SK-N-SH (cell line): ENCODE data around the gene ZAR1L. TPM values are rescaled to one million over a fixed set of nuclear protein-coding genes. Genes with fewer than 3 reads are reported as not detected.

Experiments
- CTCF ChIA-PET: fragments of 300-600, 350-600 bp; formaldehyde crosslinking; extraction: SDS; loops from one replicate; lab custom pipeline; 2021; lab: Yijun Ruan, JAX
- POLR2A ChIA-PET: fragments of 350-600 bp; sonication (Branson Sonifier 250); formaldehyde crosslinking; extraction: SDS; loops from one replicate; lab custom pipeline; 2020; ENCODE audit warnings: antibody characterized with exemption, inconsistent platforms; lab: Yijun Ruan, JAX
- DNase-seq: peaks from one replicate; pipeline ENCODE4 v3.0.0; 2012
- H2AFZ ChIP-seq: fragments of 200-600 bp; sonication (generic); 2 replicates; pipeline ENCODE4 v1.8.1; 2016; ENCODE audit warnings: antibody characterized with exemption, mild to moderate bottlenecking, low read depth
- H3F3A ChIP-seq: fragments of 200-600 bp; sonication (generic); replicated peaks from 2 replicates; pipeline ENCODE3; 2016; ENCODE audit warnings: antibody characterized with exemption, mild to moderate bottlenecking; ENCODE audit not compliant: insufficient read depth
- H3K27ac ChIP-seq, 2 experiments: fragments of 200-500 bp in 1 of 2; fragments of 200-600 bp in 1 of 2; sonication (Bioruptor generic) in 1 of 2; sonication (generic), shearing (Covaris generic) in 1 of 2; 2 replicates each; pipeline versions ENCODE4 v1.5.1 to v1.6.1; 2014 to 2016; ENCODE audit warnings: low read depth in 2 of 2, inconsistent platforms in 1 of 2, low read length in 1 of 2, mild to moderate bottlenecking in 1 of 2, mixed read lengths in 1 of 2
- H3K27me3 ChIP-seq: fragments of 200-600 bp; sonication (generic), shearing (Covaris generic); 2 replicates; pipeline ENCODE4 v1.6.1; 2016; ENCODE audit warnings: mixed run types; ENCODE audit not compliant: insufficient read depth
- H3K36me3 ChIP-seq, 2 experiments: fragments of 200-500 bp in 1 of 2; fragments of 200-600 bp in 1 of 2; sonication (Bioruptor generic) in 1 of 2; sonication (generic) in 1 of 2; replicated peaks in 1 of 2; 2 replicates each; pipeline versions ENCODE3 to v1.5.1; 2014 to 2016; ENCODE audit warnings: low read length in 1 of 2, mild to moderate bottlenecking in 1 of 2; ENCODE audit not compliant: insufficient read depth in 2 of 2, control insufficient read depth in 1 of 2
- H3K4me1 ChIP-seq, 2 experiments: fragments of 200-500 bp in 1 of 2; fragments of 200-600 bp in 1 of 2; sonication (Bioruptor generic) in 1 of 2; sonication (generic), shearing (Covaris generic) in 1 of 2; 2 replicates each; pipeline versions ENCODE4 v1.5.1 to v1.6.1; 2014 to 2016; ENCODE audit warnings: low read depth in 1 of 2, low read length in 1 of 2, mixed run types in 1 of 2; ENCODE audit not compliant: insufficient read depth in 2 of 2, control insufficient read depth in 1 of 2
- H3K4me2 ChIP-seq: fragments of 200-600 bp; sonication (generic), shearing (Covaris generic); 2 replicates; pipeline ENCODE4 v1.6.1; 2017; ENCODE audit warnings: mixed run types
- H3K4me3 ChIP-seq, 2 experiments: fragments of 200-500 bp in 1 of 2; fragments of 200-600 bp in 1 of 2; sonication (Bioruptor generic) in 1 of 2; sonication (generic), shearing (Covaris generic) in 1 of 2; 2 replicates each; pipeline versions ENCODE4 v1.5.1 to v1.8.1; 2014 to 2016; ENCODE audit warnings: low read depth in 2 of 2, inconsistent platforms in 1 of 2, low read length in 1 of 2, mild to moderate bottlenecking in 1 of 2, mixed read lengths in 1 of 2, moderate library complexity in 1 of 2
- H3K79me2 ChIP-seq: fragments of 200-600 bp; sonication (generic); 2 replicates; pipeline ENCODE4 v1.8.1; 2017; ENCODE audit warnings: mild to moderate bottlenecking; ENCODE audit not compliant: insufficient read depth
- H3K9ac ChIP-seq: fragments of 200-600 bp; sonication (generic); 2 replicates; pipeline ENCODE4 v1.6.1; 2017; ENCODE audit warnings: mixed run types
- H3K9me2 ChIP-seq: fragments of 200-600 bp; sonication (generic); 2 replicates; pipeline ENCODE4 v1.6.1; 2017; ENCODE audit warnings: mixed run types
- H3K9me3 ChIP-seq: fragments of 200-600 bp; sonication (generic); 2 replicates; pipeline ENCODE4 v1.6.1; 2017; ENCODE audit warnings: mixed run types, mild to moderate bottlenecking, moderate library complexity
- H4K20me1 ChIP-seq: fragments of 200-600 bp; sonication (generic); 2 replicates; pipeline ENCODE4 v1.6.1; 2017; ENCODE audit warnings: mild to moderate bottlenecking, mixed run types; ENCODE audit not compliant: insufficient read depth
- CHD2 ChIP-seq: fragments of 150-350 bp; IDR thresholded peaks from 2 replicates; pipeline ENCODE4 v1.6.1; 2018; ENCODE audit warnings: low read length; ENCODE audit not compliant: partially characterized antibody
- CTCF ChIP-seq: fragments of 200-600 bp; sonication (generic); IDR thresholded peaks from 2 replicates; pipeline ENCODE4 v1.6.1; 2017; ENCODE audit warnings: antibody characterized with exemption, mild to moderate bottlenecking, moderate library complexity
- EP300 ChIP-seq, 2 experiments: IDR thresholded peaks; 2 replicates each; pipeline versions ENCODE4 v1.4.0 to v1.6.1; 2012; ENCODE audit warnings: borderline replicate concordance in 1 of 2, low read depth in 1 of 2, low read length in 1 of 2
- EZH2phosphoT487 ChIP-seq: fragments of 200-600 bp; sonication (generic); IDR thresholded peaks from 2 replicates; pipeline ENCODE4 v1.6.1; 2017; ENCODE audit warnings: low read depth, mixed run types, mild to moderate bottlenecking, antibody characterized with exemption, moderate library complexity, borderline replicate concordance
- FOXJ3 ChIP-seq: sonication (generic); formaldehyde crosslinking; IDR thresholded peaks from 2 replicates; pipeline ENCODE4 v1.5.1; 2020; ENCODE audit warnings: mild to moderate bottlenecking, missing genetic modification reagents
- FOXM1 ChIP-seq: IDR thresholded peaks from 2 replicates; pipeline ENCODE4 v1.4.0; 2012; ENCODE audit warnings: low read depth, mild to moderate bottlenecking
- MAX ChIP-seq: IDR thresholded peaks from 2 replicates; pipeline ENCODE4 v1.4.0; 2012; ENCODE audit warnings: low read depth
- MEF2A ChIP-seq: IDR thresholded peaks from 2 replicates; pipeline ENCODE4 v1.4.0; 2012; ENCODE audit warnings: low read depth, borderline replicate concordance
- NRF1 ChIP-seq: IDR thresholded peaks from 2 replicates; pipeline ENCODE4 v1.6.1; 2012; ENCODE audit warnings: low read depth, mild to moderate bottlenecking, low read length
- TAF1 ChIP-seq: IDR thresholded peaks from 2 replicates; pipeline ENCODE4 v1.6.1; 2012; ENCODE audit warnings: low read depth, mild to moderate bottlenecking, low read length, moderate library complexity, borderline replicate concordance
- YY1 ChIP-seq: IDR thresholded peaks from 2 replicates; pipeline ENCODE4 v1.4.0; 2012; ENCODE audit warnings: low read depth, mild to moderate bottlenecking
- WGBS: methylation state at CpG from one replicate; pipeline ENCODE4 v1.1.6; 2017; ENCODE audit warnings: low lambda C conversion rate; 5-methylcytosine and 5-hydroxymethylcytosine counted together
- polyA plus RNA-seq, 3 experiments: library from polyadenylated mRNA; depleted of rRNA; stranded (reverse); fragments of >200 nt; gene quantifications; 2 replicates each; pipeline ENCODE4 v1.2.3, GENCODE V29; 2012

ZAR1L gene
- polyA plus RNA-seq, 1 of the 3 experiments (the other 2 are of a cell fraction): 0.07 TPM

GRCh38 chr13:32347651-32348050 lies 32.5 kb upstream of the ZAR1L start:
- no peak overlapping the region for H3K4me3 ChIP-seq
- WGBS: 90% methylated on average over 1 of the region's 1 CpG
- H3K4me1 ChIP-seq: no peaks in the 10 kb centered on the region; a peak in 1 of 4 replicates
- H2AFZ ChIP-seq: no peak overlapping the region
- CTCF ChIA-PET: interaction anchor here (0.6 kb wide), 1 partner anchor 315 kb away, joined by 3 read pairs; no protein-coding TSS in a partner anchor
- H3K27ac ChIP-seq: no peak overlapping the region
- no peak overlapping the region for H3K4me2 ChIP-seq
- POLR2A ChIA-PET: no interaction called here
- no peaks in the 10 kb centered on the region; the same call in 1 of the 2 replicates for H3K79me2 ChIP-seq
- no peaks in the 10 kb centered on the region for H4K20me1 ChIP-seq
- H3K27me3 ChIP-seq: no peaks in the 10 kb centered on the region
- no peak for TF ChIP-seq YY1
- H3K36me3 ChIP-seq: peaks cover 12 to 44% of the 10 kb centered on the region in 2 experiments
- H3K9me2 ChIP-seq: no peaks in the 10 kb centered on the region; the same call in 1 of the 2 replicates
- H3F3A ChIP-seq: no peaks in the 10 kb centered on the region
- DNase-seq: no peak
- H3K9me3 ChIP-seq: no peaks in the 10 kb centered on the region
- H3K9ac ChIP-seq: no peak overlapping the region

GRCh38 chr13:32340914-32341313 lies 25.8 kb upstream of the ZAR1L start:
- H3K27me3 ChIP-seq: no peaks in the 10 kb centered on the region

DNA sequence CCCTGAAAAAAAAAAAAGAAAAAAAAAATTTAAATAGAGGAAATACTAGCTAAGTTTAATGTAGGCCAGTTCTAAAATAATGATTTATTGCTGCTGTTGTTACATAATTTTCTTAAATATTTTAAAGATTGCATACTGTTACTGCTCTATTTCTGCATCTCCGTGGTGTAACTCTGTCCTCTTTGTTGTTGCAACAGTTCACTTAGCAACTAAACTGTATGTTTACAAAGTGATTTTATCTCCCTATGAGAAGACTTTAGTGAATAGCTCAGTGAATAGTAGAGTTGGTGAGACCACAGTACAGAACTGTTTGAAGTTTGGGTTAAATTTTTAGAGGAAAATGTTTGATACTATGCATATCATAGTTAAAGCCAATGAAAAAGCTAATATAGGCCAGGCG lies 19.5 kb upstream of the ZAR1L start:
- Histone ChIP-seq H3K36me3 (peaks cover 12 to 51% of the 10 kb centered on the region in 2 experiments), H3K4me3 (no peak overlapping the region), H3K79me2 (peaks cover 9% of the 10 kb centered on the region; the same call in 1 of the 2 replicates), H3K9me3 (no peaks in the 10 kb centered on the region), H3K9ac (no peak overlapping the region), H3K27ac (no peak overlapping the region), H4K20me1 (no peaks in the 10 kb centered on the region), H3K4me1 (no peaks in the 10 kb centered on the region), H3K27me3 (no peaks in the 10 kb centered on the region), H3F3A (peaks cover 5% of the 10 kb centered on the region), H3K9me2 (no peaks in the 10 kb centered on the region), H3K4me2 (no peak overlapping the region), H2AFZ (no peak overlapping the region)
- ChIA-PET CTCF (interaction anchor here (1.3 to 1.4 kb wide), 2 partner anchors 246 to 424 kb away, joined by 3 read pairs; no protein-coding TSS in a partner anchor), POLR2A (no interaction called here)
- WGBS: 95% methylated on average over 2 of the region's 2 CpGs
- TF ChIP-seq EP300 (IDR thresholded peaks at IDR 0.05; ENCODE audit: borderline replicate concordance in 1 of 2, low read depth in 1 of 2, low read length in 1 of 2): no peak
- TF ChIP-seq FOXM1: no peak
- TF ChIP-seq FOXJ3: no peak
- TF ChIP-seq MEF2A: no peak
- no peak for TF ChIP-seq CTCF
- no peak for TF ChIP-seq MAX
- TF ChIP-seq TAF1: no peak
- no peak for TF ChIP-seq NRF1
- DNase-seq: no peak

More at GRCh38 chr13:32340914-32341313, 25.8 kb upstream of the ZAR1L start:
- WGBS: 90% methylated on average over 3 of the region's 3 CpGs
- H3K9me2 ChIP-seq: no peaks in the 10 kb centered on the region; the same call in 1 of the 2 replicates
- ChIA-PET CTCF (no interaction called here), POLR2A (no interaction called here)
- H3K79me2 ChIP-seq: no peaks in the 10 kb centered on the region; the same call in 1 of the 2 replicates
- no peak overlapping the region for H2AFZ ChIP-seq
- no peak overlapping the region for H3K4me2 ChIP-seq
- H3K27ac ChIP-seq: no peak overlapping the region
- peaks cover 13 to 35% of the 10 kb centered on the region in 2 experiments for H3K36me3 ChIP-seq
- DNase-seq: no peak
- TF ChIP-seq CHD2: no peak
- TF ChIP-seq EZH2phosphoT487: no peak
- TF ChIP-seq NRF1: no peak
- no peaks in the 10 kb centered on the region for H3K9me3 ChIP-seq
- no peak overlapping the region for H3K9ac ChIP-seq
- H4K20me1 ChIP-seq: no peaks in the 10 kb centered on the region
- no peaks in the 10 kb centered on the region; a peak in 1 of 4 replicates for H3K4me1 ChIP-seq
- no peak overlapping the region for H3K4me3 ChIP-seq
- no peaks in the 10 kb centered on the region for H3F3A ChIP-seq
